ENCODE results near the gene ESR1. TPM values are rescaled to one million over a fixed set of nuclear protein-coding genes. Genes with fewer than 3 reads are reported as not detected.

The ESR1 gene
- total and polyA plus RNA-seq, 2 donors (not counting 3 experiments of a cell fraction or from before 2014, with no cell fraction given): 0.01 TPM; not detected in 1

- Histone ChIP-seq H3K9me1 (replicated peaks; ENCODE audit: control insufficient read depth, extremely low read depth, insufficient read depth, low read length) (no peaks in the 10 kb centered on the region), H3K27ac (ENCODE audit: insufficient read depth, low read depth, low read length) (no peak overlapping the region), H2AFZ (ENCODE audit: low read depth, low read length) (no peak overlapping the region), H3K4me2 (ENCODE audit: insufficient read depth, low read length) (no peak overlapping the region), H3K4me3 (replicated peaks in 1 of 3; ENCODE audit: insufficient read depth in 1 of 3, low read depth in 1 of 3, low read length in 3 of 3) (no peak overlapping the region), H3K27me3 (ENCODE audit: control insufficient read depth in 2 of 2, insufficient read depth in 2 of 2, low read length in 2 of 2) (no peaks in the 10 kb centered on the region), H3K9me3 (replicated peaks; ENCODE audit: control insufficient read depth, insufficient read depth, low read length) (no peaks in the 10 kb centered on the region), H3K9ac (replicated peaks; ENCODE audit: extremely low read depth, insufficient read depth, low read length) (no peak overlapping the region), H3K79me2 (ENCODE audit: control insufficient read depth, insufficient read depth, low read length) (no peaks in the 10 kb centered on the region), H4K20me1 (replicated peaks; ENCODE audit: control insufficient read depth, extremely low read depth, insufficient read depth, low read length) (no peaks in the 10 kb centered on the region), H3K4me1 (ENCODE audit: control insufficient read depth, extremely low read depth, insufficient read depth, low read length) (no peaks in the 10 kb centered on the region), H3K36me3 (ENCODE audit: control insufficient read depth in 2 of 2, extremely low read depth in 1 of 2, insufficient read depth in 2 of 2, low read length in 2 of 2) (peaks cover 3 to 16% of the 10 kb centered on the region in 2 experiments)
- ChIA-PET CTCF (interaction anchor here (1.0 kb wide), 1 partner anchor 26 kb away, joined by 3 read pairs; no protein-coding TSS in a partner anchor), POLR2A (no interaction called here)
- TF ChIP-seq GATA2 (IDR thresholded peaks at IDR 0.05; ENCODE audit: insufficient read depth, insufficient read length, low read depth, low read length) (no peak), MYC (IDR thresholded peaks at IDR 0.05; ENCODE audit: low read depth, low read length) (no peak), POLR2AphosphoS5 (IDR thresholded peaks at IDR 0.05; ENCODE audit: insufficient read depth, low read depth, low read length) (no peak)
- no TSS peak for BruUV-seq (replicated peaks)
- DNase-seq (ENCODE audit: low read depth, low spot score): no peak
- no peak for FAIRE-seq
- intact Hi-C loops (cut with micrococcal nuclease): no loop called here
- dilution Hi-C loops (cut with MboI; ENCODE audit: extremely low pct_ligation_motif_present, low sequenced_read_pairs): no loop called here
Observed at GRCh38 chr6:152150196-152150595, 342.7 kb downstream of the ESR1 start.

- no TSS peak for BruUV-seq (replicated peaks)
- H3K4me3 ChIP-seq (replicated peaks in 1 of 3; ENCODE audit: insufficient read depth in 1 of 3, low read depth in 1 of 3, low read length in 3 of 3): no peak overlapping the region
- no peak overlapping the region for H3K4me2 ChIP-seq (ENCODE audit: insufficient read depth, low read length)
- no peaks in the 10 kb centered on the region for H3K9me1 ChIP-seq (replicated peaks; ENCODE audit: control insufficient read depth, extremely low read depth, insufficient read depth, low read length)
- peaks cover 3 to 15% of the 10 kb centered on the region in 2 experiments for H3K36me3 ChIP-seq (ENCODE audit: control insufficient read depth in 2 of 2, extremely low read depth in 1 of 2, insufficient read depth in 2 of 2, low read length in 2 of 2)
- H3K9ac ChIP-seq (replicated peaks; ENCODE audit: extremely low read depth, insufficient read depth, low read length): no peak overlapping the region
- no peak for TF ChIP-seq CTCF (IDR thresholded peaks at IDR 0.05; ENCODE audit: extremely low read depth in 1 of 2, insufficient read depth in 1 of 2, low read depth in 1 of 2, low read length in 2 of 2)
- TF ChIP-seq POLR2AphosphoS5 (IDR thresholded peaks at IDR 0.05; ENCODE audit: insufficient read depth, low read depth, low read length): no peak
- TF ChIP-seq MYC (IDR thresholded peaks at IDR 0.05; ENCODE audit: low read depth, low read length): no peak
- TF ChIP-seq JUN (IDR thresholded peaks at IDR 0.05; ENCODE audit: borderline replicate concordance, insufficient read depth, insufficient read length, low read depth): no peak
- TF ChIP-seq MAX (IDR thresholded peaks at IDR 0.05; ENCODE audit: insufficient read depth, insufficient read length): no peak
- TF ChIP-seq FOS (IDR thresholded peaks at IDR 0.05; ENCODE audit: borderline replicate concordance, insufficient read depth, low read length): no peak
- TF ChIP-seq GATA2 (IDR thresholded peaks at IDR 0.05; ENCODE audit: insufficient read depth, insufficient read length, low read depth, low read length): no peak
- no peak for TF ChIP-seq POLR2A (IDR thresholded peaks at IDR 0.05; ENCODE audit: low read depth, low read length)
- CTCF ChIA-PET: interaction anchor here (1.3 kb wide), 1 partner anchor 387 kb away, joined by 9 read pairs; no protein-coding TSS in a partner anchor
- intact Hi-C loops (cut with micrococcal nuclease) (no loop called here), dilution Hi-C loops (cut with MboI; ENCODE audit: extremely low pct_ligation_motif_present, low sequenced_read_pairs) (no loop called here)
- no peaks in the 10 kb centered on the region for H4K20me1 ChIP-seq (replicated peaks; ENCODE audit: control insufficient read depth, extremely low read depth, insufficient read depth, low read length)
- no peak overlapping the region for H3K27ac ChIP-seq (ENCODE audit: insufficient read depth, low read depth, low read length)
- H3K79me2 ChIP-seq (ENCODE audit: control insufficient read depth, insufficient read depth, low read length): no peaks in the 10 kb centered on the region
- no peaks in the 10 kb centered on the region for H3K27me3 ChIP-seq (ENCODE audit: control insufficient read depth in 2 of 2, insufficient read depth in 2 of 2, low read length in 2 of 2)
- H3K9me3 ChIP-seq (replicated peaks; ENCODE audit: control insufficient read depth, insufficient read depth, low read length): no peaks in the 10 kb centered on the region
- no peak for FAIRE-seq
- POLR2A ChIA-PET: no interaction called here
- H2AFZ ChIP-seq (ENCODE audit: low read depth, low read length): no peak overlapping the region
- DNase-seq (ENCODE audit: low read depth, low spot score): no peak
- H3K4me1 ChIP-seq (ENCODE audit: control insufficient read depth, extremely low read depth, insufficient read depth, low read length): no peaks in the 10 kb centered on the region
Observed at GRCh38 chr6:152151920-152152319, 344.4 kb downstream of the ESR1 start.
